BJ (cell line): Measurements from ENCODE around the gene GATA2. TPM values are rescaled to one million over a fixed set of nuclear protein-coding genes. Genes with fewer than 3 reads are reported as not detected.

Experiments
- CTCF ChIA-PET: fragments of 350-600 bp; formaldehyde crosslinking; extraction: SDS; loops from one replicate; lab custom pipeline; 2021; ENCODE audit warnings: antibody characterized with exemption, inconsistent platforms; lab: Yijun Ruan, JAX
- POLR2A ChIA-PET: fragments of 300-600 bp; sonication (Branson Sonifier 250); formaldehyde crosslinking; extraction: SDS; loops from one replicate; lab custom pipeline; 2021; ENCODE audit warnings: antibody characterized with exemption; lab: Charles Lee
- DNase-seq: peaks from one replicate; pipeline ENCODE4 v3.0.0-alpha.2; 2011; ENCODE audit warnings: low read depth
- H3K27me3 ChIP-seq: 2 replicates; pipeline ENCODE4 v1.6.0; 2011; ENCODE audit warnings: low read length; ENCODE audit not compliant: control insufficient read depth, insufficient read depth
- H3K36me3 ChIP-seq: 2 replicates; pipeline ENCODE4 v1.5.1; 2011; ENCODE audit warnings: low read length; ENCODE audit not compliant: control insufficient read depth, insufficient read depth
- H3K4me3 ChIP-seq: 2 replicates; pipeline ENCODE4 v1.5.1; 2011; ENCODE audit warnings: low read depth, mild to moderate bottlenecking, control low read depth, low read length
- CTCF ChIP-seq: IDR thresholded peaks from 2 replicates; pipeline ENCODE4 v1.5.1; 2011; ENCODE audit warnings: low read depth, mild to moderate bottlenecking, control low read depth, inconsistent platforms, low read length, moderate library complexity; ENCODE audit not compliant: insufficient read depth
- polyA plus RNA-seq: library from polyadenylated mRNA; depleted of rRNA; stranded (reverse); fragments of >200 nt; gene quantifications from 2 replicates; pipeline ENCODE4 v1.2.3, GENCODE V29; 2011

GATA2 gene
- polyA plus RNA-seq, 1 experiment = 13.4 TPM

DNA sequence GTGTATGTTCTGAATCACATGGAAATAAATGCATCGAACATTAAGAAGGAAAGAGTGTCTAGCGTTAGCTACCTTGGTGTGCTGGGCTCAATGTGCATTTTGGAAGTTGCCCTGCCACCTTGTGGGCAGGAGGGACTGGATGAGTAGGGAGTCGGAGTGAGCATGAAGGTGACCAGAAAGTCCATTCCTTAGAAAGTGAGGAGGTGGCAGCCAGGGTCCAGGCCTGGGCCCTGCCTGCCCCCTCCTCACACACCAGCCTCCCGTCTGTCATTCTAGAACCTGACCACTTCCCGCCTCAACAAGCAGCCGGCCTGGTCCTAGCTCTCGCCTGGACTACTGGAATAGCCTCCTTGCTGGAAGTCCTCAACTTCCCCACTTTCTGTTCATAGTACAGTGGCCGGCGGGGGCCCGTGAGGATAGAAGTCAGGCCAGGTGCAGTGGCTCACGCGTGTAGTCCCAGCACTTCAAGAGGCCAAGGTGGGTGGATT is 10.2 kb upstream of the GATA2 start:
- no peak for DNase-seq
- CTCF ChIA-PET = interaction anchor here (0.9 to 1.7 kb wide), 3 partner anchors 10 to 350 kb away, joined by 3 to 6 read pairs (median 4); no protein-coding TSS in a partner anchor
- no peaks in the 10 kb centered on the region for H3K27me3 ChIP-seq
- H3K36me3 ChIP-seq = peaks cover 2% of the 10 kb centered on the region; the same call in 1 of the 2 replicates
- H3K4me3 ChIP-seq = no peak overlapping the region
- POLR2A ChIA-PET = no interaction called here
- 0 out of 2 replicates have a peak, but pooled peaks have one; percentile 12 for TF ChIP-seq CTCF

DNA sequence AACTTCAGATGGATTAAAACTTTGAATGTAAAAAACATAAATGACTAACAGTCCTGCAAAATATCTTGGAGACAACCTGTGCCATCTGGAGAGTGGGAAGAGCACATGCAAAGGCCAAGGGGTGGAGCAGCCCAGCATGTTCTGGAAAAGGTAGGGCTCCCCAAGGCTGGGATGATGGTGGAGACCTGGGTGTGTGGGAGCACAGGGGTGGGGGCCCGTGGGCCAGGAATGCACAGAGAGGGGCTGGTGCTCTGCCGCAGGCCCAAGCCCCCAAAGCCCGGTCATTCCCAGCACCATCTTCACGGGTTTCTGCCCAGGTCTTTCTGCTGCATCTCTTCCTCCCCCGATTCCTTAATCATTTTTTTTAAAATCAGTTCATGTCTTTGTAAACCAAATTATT is 9.7 kb upstream of the GATA2 start:
- no peak overlapping the region for H3K4me3 ChIP-seq
- no peak for DNase-seq
- peaks cover 2% of the 10 kb centered on the region; the same call in 1 of the 2 replicates for H3K36me3 ChIP-seq
- POLR2A ChIA-PET = no interaction called here
- CTCF ChIA-PET = interaction anchor here (0.9 to 1.7 kb wide), 3 partner anchors 10 to 350 kb away, joined by 3 to 6 read pairs (median 4); no protein-coding TSS in a partner anchor
- no peaks in the 10 kb centered on the region for H3K27me3 ChIP-seq
- no peak for TF ChIP-seq CTCF

DNA sequence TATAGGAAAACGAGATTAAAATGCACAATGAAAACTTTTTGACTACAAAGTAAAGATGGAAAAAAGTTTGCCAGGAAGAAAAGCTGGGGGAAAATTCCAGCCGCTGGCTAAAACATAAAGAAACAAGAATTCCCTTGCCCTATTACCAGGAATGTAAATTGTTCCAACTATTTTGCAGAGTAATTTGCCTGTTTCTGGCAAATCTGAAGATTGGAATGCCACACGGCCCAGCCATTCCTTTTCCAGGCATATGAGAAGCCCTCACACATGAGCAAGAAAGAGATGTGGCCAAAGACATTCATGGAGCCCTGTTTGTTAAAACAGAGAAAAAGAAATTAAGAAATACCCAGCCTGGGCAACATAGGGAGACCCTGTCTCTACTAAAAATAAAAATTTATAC is 8.4 kb upstream of the GATA2 start:
- no peak for TF ChIP-seq CTCF
- H3K27me3 ChIP-seq = no peaks in the 10 kb centered on the region
- no peak for DNase-seq
- no peak overlapping the region for H3K4me3 ChIP-seq
- H3K36me3 ChIP-seq = peaks cover 2% of the 10 kb centered on the region; the same call in 1 of the 2 replicates
- POLR2A ChIA-PET = no interaction called here
- CTCF ChIA-PET = interaction anchor here (0.7 to 1.2 kb wide), 3 partner anchors 8 to 76 kb away, joined by 3 read pairs; no protein-coding TSS in a partner anchor

- DNase-seq = no peak
- ChIA-PET CTCF (interaction anchor here (0.7 kb wide), 1 partner anchor 75 kb away, joined by 4 read pairs; no protein-coding TSS in a partner anchor), POLR2A (no interaction called here)
- peaks cover 2% of the 10 kb centered on the region; the same call in 1 of the 2 replicates for H3K36me3 ChIP-seq
- H3K4me3 ChIP-seq = no peak overlapping the region
- TF ChIP-seq CTCF = no peak
- H3K27me3 ChIP-seq = no peaks in the 10 kb centered on the region
Observed at GRCh38 chr3:128500556-128500955, 7.6 kb upstream of the GATA2 start.

GRCh38 chr3:128499724-128500275 is 6.8 kb upstream of the GATA2 start:
- Histone ChIP-seq H3K36me3 (peaks cover 2% of the 10 kb centered on the region; the same call in 1 of the 2 replicates), H3K4me3 (no peak overlapping the region), H3K27me3 (no peaks in the 10 kb centered on the region)
- no peak for DNase-seq
- TF ChIP-seq CTCF = no peak
- ChIA-PET CTCF (interaction anchor here (0.7 to 5.3 kb wide), 5 partner anchors 7 to 73 kb away, joined by 3 to 60 read pairs (median 4); no protein-coding TSS in a partner anchor), POLR2A (no interaction called here)
